22Rv1 (cell line): ENCODE results near the gene B4GALNT1.

Experiments
- H3K27ac ChIP-seq: fragments of 450-650 bp; 2 replicates; pipeline ENCODE4 v1.5.1; 2017
- CTCF ChIP-seq: fragments of 450-650 bp; IDR thresholded peaks from 2 replicates; pipeline ENCODE4 v1.5.1; 2017; ENCODE audit warnings: mild to moderate bottlenecking
- ZFX ChIP-seq: fragments of 450-650 bp; IDR thresholded peaks from 2 replicates; pipeline ENCODE4 v1.6.1; 2017; ENCODE audit warnings: antibody characterized with exemption, borderline replicate concordance

The B4GALNT1 gene

GRCh38 chr12:57583008-57583831, 49.8 kb downstream of the B4GALNT1 start:
- no peak overlapping the region for H3K27ac ChIP-seq
- TF ChIP-seq CTCF (peak; percentile 98), ZFX (no peak)

GRCh38 chr12:57582440-57582839, 50.6 kb downstream of the B4GALNT1 start:
- no peak overlapping the region for H3K27ac ChIP-seq
- TF ChIP-seq ZFX (no peak), CTCF (no peak)

- TF ChIP-seq CTCF: no peak
- no peak for TF ChIP-seq ZFX
- no peak overlapping the region for H3K27ac ChIP-seq
Measured at GRCh38 chr12:57581802-57582201, 51.2 kb downstream of the B4GALNT1 start.

- no peak overlapping the region for H3K27ac ChIP-seq
- no peak for TF ChIP-seq ZFX
Measured at GRCh38 chr12:57580466-57580795, 52.6 kb downstream of the B4GALNT1 start.

GRCh38 chr12:57579677-57580465, 53.1 kb downstream of the B4GALNT1 start:
- no peak for TF ChIP-seq ZFX
- TF ChIP-seq CTCF: no peak
- no peak overlapping the region for H3K27ac ChIP-seq

- H3K27ac ChIP-seq: no peak overlapping the region
- TF ChIP-seq ZFX (no peak), CTCF (no peak)
Measured at GRCh38 chr12:57579011-57579410, 54.0 kb downstream of the B4GALNT1 start.

- no peak for TF ChIP-seq CTCF
- TF ChIP-seq ZFX: no peak
- no peak overlapping the region for H3K27ac ChIP-seq
Measured at GRCh38 chr12:57577981-57578758, 54.8 kb downstream of the B4GALNT1 start.
